HFFc6 (cell line): ENCODE results near the gene MOXD1. TPM values are rescaled to one million over a fixed set of nuclear protein-coding genes. Genes with fewer than 3 reads are reported as not detected.

ENCODE experiments used
- DNase-seq: peaks from one replicate; pipeline ENCODE4 v3.0.0-alpha.2; 2018
- H3K27ac Mint-ChIP-seq: 2 replicates; pipeline ENCODE4 v1.8.0; 2020; ENCODE audit warnings: mild to moderate bottlenecking, mixed read lengths
- H3K27me3 Mint-ChIP-seq: 2 replicates; pipeline ENCODE4 v1.8.0; 2021; ENCODE audit warnings: mild to moderate bottlenecking, moderate library complexity, mixed read lengths; ENCODE audit not compliant: insufficient read depth
- H3K36me3 Mint-ChIP-seq: 2 replicates; pipeline ENCODE4 v1.8.0; 2021; ENCODE audit warnings: low read depth, mixed read lengths
- H3K4me1 Mint-ChIP-seq: 2 replicates; pipeline ENCODE4 v1.8.0; 2020; ENCODE audit warnings: low read depth, mixed read lengths
- H3K4me3 Mint-ChIP-seq: 2 replicates; pipeline ENCODE4 v1.8.0; 2020; ENCODE audit warnings: mild to moderate bottlenecking, moderate library complexity, mixed read lengths
- H3K9me3 Mint-ChIP-seq: 2 replicates; pipeline ENCODE4 v1.8.0; 2020; ENCODE audit warnings: mild to moderate bottlenecking, mixed read lengths
- CTCF ChIP-seq: fragments of 200-600 bp; sonication (generic); IDR thresholded peaks from 2 replicates; pipeline ENCODE4 v1.5.0; 2021; ENCODE audit warnings: antibody characterized with exemption, mild to moderate bottlenecking
- total RNA-seq, 6 experiments: library from RNA; stranded (reverse); fragmentation: NEBNext Ultra II Directional; extraction: Animal tissue kit (Norgen Biotek cat#: 25700); gene quantifications; 2 replicates in 1 of 6; 3 replicates in 5 of 6; pipeline ENCODE4 v1.2.3, GENCODE V29; 2021

The MOXD1 gene
- total RNA-seq, 6 experiments from 2014 or later, result 85.0 to 174 (median 153) TPM

- no peak overlapping the region for H3K4me3 Mint-ChIP-seq
- H3K36me3 Mint-ChIP-seq, result no peaks in the 10 kb centered on the region
- no peak for TF ChIP-seq CTCF
- no peak overlapping the region for H3K27ac Mint-ChIP-seq
- peaks cover 5% of the 10 kb centered on the region for H3K27me3 Mint-ChIP-seq
- no peak for DNase-seq
- no peaks in the 10 kb centered on the region for H3K9me3 Mint-ChIP-seq
- peaks cover 24% of the 10 kb centered on the region for H3K4me1 Mint-ChIP-seq
Measured at GRCh38 chr6:132257561-132257960, 143.7 kb downstream of the MOXD1 start.

GRCh38 chr6:132256457-132256856 is 144.8 kb downstream of the MOXD1 start:
- Mint-ChIP-seq H3K4me1 (peaks cover 24% of the 10 kb centered on the region), H3K4me3 (no peak overlapping the region), H3K27me3 (peaks cover 5% of the 10 kb centered on the region), H3K36me3 (peaks cover 6% of the 10 kb centered on the region; the same call in 1 of the 2 replicates), H3K9me3 (peaks cover 4% of the 10 kb centered on the region; the same call in 1 of the 2 replicates), H3K27ac (no peak overlapping the region)
- no peak for DNase-seq
- TF ChIP-seq CTCF, result no peak

- Mint-ChIP-seq H3K27me3 (peaks cover 2% of the 10 kb centered on the region), H3K27ac (no peak overlapping the region), H3K4me3 (no peak overlapping the region), H3K9me3 (peaks cover 4% of the 10 kb centered on the region; the same call in 1 of the 2 replicates), H3K36me3 (peaks cover 6% of the 10 kb centered on the region; the same call in 1 of the 2 replicates), H3K4me1 (peaks cover 16% of the 10 kb centered on the region)
- TF ChIP-seq CTCF, result no peak
- no peak for DNase-seq
Measured at GRCh38 chr6:132253906-132254305, 147.4 kb downstream of the MOXD1 start.

- peaks cover 6% of the 10 kb centered on the region; the same call in 1 of the 2 replicates for H3K36me3 Mint-ChIP-seq
- H3K27ac Mint-ChIP-seq, result no peak overlapping the region
- peaks cover 2% of the 10 kb centered on the region for H3K27me3 Mint-ChIP-seq
- TF ChIP-seq CTCF, result no peak
- no peak for DNase-seq
- H3K4me3 Mint-ChIP-seq, result no peak overlapping the region
- peaks cover 4% of the 10 kb centered on the region; the same call in 1 of the 2 replicates for H3K9me3 Mint-ChIP-seq
- peaks cover 11% of the 10 kb centered on the region for H3K4me1 Mint-ChIP-seq
Measured at GRCh38 chr6:132253211-132253610, 148.1 kb downstream of the MOXD1 start.

- TF ChIP-seq CTCF, result no peak
- Mint-ChIP-seq H3K4me3 (no peak overlapping the region), H3K9me3 (peaks cover 4% of the 10 kb centered on the region; the same call in 1 of the 2 replicates), H3K27me3 (peaks cover 2% of the 10 kb centered on the region), H3K36me3 (peaks cover 6% of the 10 kb centered on the region; the same call in 1 of the 2 replicates), H3K4me1 (peaks cover 20% of the 10 kb centered on the region), H3K27ac (no peak overlapping the region)
- DNase-seq, result no peak
Measured at GRCh38 chr6:132252113-132252512, 149.2 kb downstream of the MOXD1 start.

GRCh38 chr6:132251711-132252110 is 149.6 kb downstream of the MOXD1 start:
- H3K27ac Mint-ChIP-seq, result no peak overlapping the region
- peaks cover 21% of the 10 kb centered on the region for H3K4me1 Mint-ChIP-seq
- peaks cover 6% of the 10 kb centered on the region; the same call in 1 of the 2 replicates for H3K36me3 Mint-ChIP-seq
- H3K9me3 Mint-ChIP-seq, result peaks cover 4% of the 10 kb centered on the region; the same call in 1 of the 2 replicates
- no peak for DNase-seq
- H3K4me3 Mint-ChIP-seq, result no peak overlapping the region
- TF ChIP-seq CTCF, result no peak
- H3K27me3 Mint-ChIP-seq, result peaks cover 2% of the 10 kb centered on the region
